HEK293 (cell line): Measurements from ENCODE around the gene AIG1.
"Not testable (repeated sequence)": the region's sequence is repeated elsewhere in the genome, so short reads cannot be mapped to it uniquely, and the experiment has no call there.

Source experiments
- CTCF ChIA-PET: fragments of 350-600 bp; formaldehyde crosslinking; extraction: SDS; loops from one replicate; lab custom pipeline; 2021; ENCODE audit warnings: antibody characterized with exemption; lab: Yijun Ruan, JAX
- POLR2A ChIA-PET: fragments of 300-600 bp; formaldehyde crosslinking; extraction: SDS; loops from one replicate; lab custom pipeline; 2020; ENCODE audit warnings: antibody characterized with exemption, inconsistent platforms; lab: Yijun Ruan, JAX
- H3K27ac ChIP-seq: fragments of 200-500 bp; sonication (Bioruptor generic); 2 replicates; pipeline ENCODE4 v1.5.1; 2014; ENCODE audit warnings: low read depth, low read length, control low read depth, inconsistent platforms; ENCODE audit errors: extremely low read depth
- H3K36me3 ChIP-seq, 2 experiments: fragments of 200-500 bp in 1 of 2; sonication (Bioruptor generic) in 1 of 2; 1 replicate in 1 of 2; 2 replicates in 1 of 2; pipeline ENCODE4 v1.5.1; 2014 to 2017; ENCODE audit warnings: inconsistent platforms in 2 of 2, low read length in 2 of 2; ENCODE audit not compliant: control insufficient read depth in 2 of 2, insufficient read depth in 1 of 2
- H3K4me1 ChIP-seq: fragments of 200-500 bp; sonication (Bioruptor generic); 2 replicates; pipeline ENCODE4 v1.5.1; 2014; ENCODE audit warnings: mild to moderate bottlenecking, low read length, inconsistent platforms; ENCODE audit not compliant: control insufficient read depth, insufficient read depth
- H3K4me3 ChIP-seq: 2 replicates; pipeline ENCODE4 v1.5.1; 2011; ENCODE audit warnings: low read depth, mild to moderate bottlenecking, control low read depth, low read length, moderate library complexity
- H3K9me3 ChIP-seq: fragments of 200-500 bp; sonication (Bioruptor generic); 2 replicates; pipeline ENCODE4 v1.5.1; 2014; ENCODE audit warnings: low read depth, low read length, inconsistent platforms; ENCODE audit not compliant: control insufficient read depth, insufficient read depth
- EGR2 ChIP-seq: fragments of 450-650 bp; formaldehyde crosslinking; IDR thresholded peaks from 2 replicates; pipeline ENCODE4 v1.5.1; 2016; ENCODE audit warnings: low read depth, missing biosample characterization, missing genetic modification characterization
- FEZF1 ChIP-seq: fragments of 450-650 bp; formaldehyde crosslinking; IDR thresholded peaks from 2 replicates; pipeline ENCODE4 v1.5.1; 2016; ENCODE audit warnings: missing biosample characterization, missing genetic modification characterization
- IKZF3 ChIP-seq: fragments of 450-650 bp; IDR thresholded peaks from 2 replicates; pipeline ENCODE4 v1.5.0; 2018; ENCODE audit warnings: missing biosample characterization, mild to moderate bottlenecking, missing genetic modification characterization, moderate library complexity
- PRDM1 ChIP-seq: fragments of 450-650 bp; formaldehyde crosslinking; IDR thresholded peaks from 2 replicates; pipeline ENCODE4; 2016; ENCODE audit warnings: missing biosample characterization, missing genetic modification characterization
- ZFHX2 ChIP-seq: fragments of 450-650 bp; formaldehyde crosslinking; conservative IDR thresholded peaks from 2 replicates; pipeline ENCODE4 v1.5.1; 2016; ENCODE audit warnings: missing biosample characterization, missing genetic modification characterization
- ZNF292 ChIP-seq: fragments of 450-650 bp; formaldehyde crosslinking; IDR thresholded peaks from 2 replicates; pipeline ENCODE4 v1.5.1; 2016; ENCODE audit warnings: low read depth, missing biosample characterization, missing genetic modification characterization, borderline replicate concordance
- ZNF362 ChIP-seq: fragments of 450-650 bp; formaldehyde crosslinking; IDR thresholded peaks from 2 replicates; pipeline ENCODE4 v1.5.1; 2016; ENCODE audit warnings: missing biosample characterization, missing genetic modification characterization
- ZNF776 ChIP-seq: fragments of 450-650 bp; formaldehyde crosslinking; IDR thresholded peaks from 2 replicates; pipeline ENCODE4 v1.5.0; 2017; ENCODE audit warnings: missing biosample characterization, missing genetic modification characterization, borderline replicate concordance
- ZNF785 ChIP-seq: fragments of 450-650 bp; formaldehyde crosslinking; IDR thresholded peaks from 2 replicates; pipeline ENCODE4 v1.5.1; 2016; ENCODE audit warnings: missing biosample characterization, missing genetic modification characterization
- ZNF791 ChIP-seq: fragments of 450-650 bp; formaldehyde crosslinking; IDR thresholded peaks from 2 replicates; pipeline ENCODE4 v1.5.1; 2016; ENCODE audit warnings: missing biosample characterization, missing genetic modification characterization
- ZSCAN4 ChIP-seq: fragments of 450-650 bp; formaldehyde crosslinking; IDR thresholded peaks from 2 replicates; pipeline ENCODE4 v1.5.1; 2017; ENCODE audit warnings: missing biosample characterization, missing genetic modification characterization

AIG1 gene

GRCh38 chr6:143135797-143136561, 75.3 kb downstream of the AIG1 start (continued):
- no peak for TF ChIP-seq ZNF292 (tag by site-specific recombination)
- no peak for TF ChIP-seq ZNF776 (tag by site-specific recombination)
- TF ChIP-seq ZSCAN4 (tag by site-specific recombination) = no peak
- no peak for TF ChIP-seq FEZF1 (tag by site-specific recombination)

- H3K9me3 ChIP-seq = no peaks in the 10 kb centered on the region
- CTCF ChIA-PET = no interaction called here
- no peak for TF ChIP-seq ZNF362 (tag by site-specific recombination)
- H3K4me3 ChIP-seq = no peak overlapping the region
- H3K4me1 ChIP-seq = no peaks in the 10 kb centered on the region
- peaks cover 3 to 15% of the 10 kb centered on the region in 2 experiments; a peak in 1 of 3 replicates for H3K36me3 ChIP-seq
- H3K27ac ChIP-seq = no peak overlapping the region
- POLR2A ChIA-PET = no interaction called here
Observed at GRCh38 chr6:143136647-143137046, 76.0 kb downstream of the AIG1 start.

GRCh38 chr6:143139239-143139784, 78.6 kb downstream of the AIG1 start:
- no peak overlapping the region for H3K27ac ChIP-seq
- H3K4me1 ChIP-seq = no peaks in the 10 kb centered on the region
- ChIA-PET POLR2A (no interaction called here), CTCF (no interaction called here)
- H3K36me3 ChIP-seq = peaks cover 3 to 15% of the 10 kb centered on the region in 2 experiments; a peak in 1 of 3 replicates
- no peak overlapping the region for H3K4me3 ChIP-seq
- no peaks in the 10 kb centered on the region for H3K9me3 ChIP-seq
- TF ChIP-seq PRDM1 = 0 out of 2 replicates have a peak, but pooled peaks have one; percentile 33
- TF ChIP-seq ZNF791 (tag by site-specific recombination) = no peak

GRCh38 chr6:143139884-143140283, 79.2 kb downstream of the AIG1 start:
- H3K4me3 ChIP-seq, CTCF ChIA-PET, H3K4me1 ChIP-seq, H3K27ac ChIP-seq, POLR2A ChIA-PET, H3K9me3 ChIP-seq: not testable (repeated sequence)
- TF ChIP-seq ZFHX2 (tag by site-specific recombination) (peak; percentile 55), EGR2 (tag by site-specific recombination) (peak; percentile 48; the same call in 1 of the 2 replicates)
- H3K36me3 ChIP-seq = peaks cover 3 to 15% of the 10 kb centered on the region in 2 experiments; a peak in 1 of 3 replicates

- CTCF ChIA-PET = no interaction called here
- no peak overlapping the region for H3K4me3 ChIP-seq
Observed at GRCh38 chr6:143140767-143141166, 80.1 kb downstream of the AIG1 start.

More at GRCh38 chr6:143140767-143141166, 80.1 kb downstream of the AIG1 start:
- Histone ChIP-seq H3K9me3 (no peaks in the 10 kb centered on the region), H3K27ac (no peak overlapping the region), H3K4me1 (no peaks in the 10 kb centered on the region), H3K36me3 (peaks cover 3 to 15% of the 10 kb centered on the region in 2 experiments; a peak in 1 of 3 replicates)
- TF ChIP-seq ZNF785 (tag by site-specific recombination) (no peak), IKZF3 (tag by site-specific recombination) (no peak)
- POLR2A ChIA-PET = no interaction called here
